BLaER1 treated with 17β-estradiol and CSF1 and Interleukin-3, amounts not matched to agents 10 nM and 100 nM (cell line): ENCODE data around the gene BCKDK.
A peak's percentile ranks its signal among the peaks of the same experiment; 100 is the strongest.

Experiments
- H3K27ac ChIP-seq, 11 experiments: shearing (Covaris generic); formaldehyde crosslinking; 2 replicates each; pipeline ENCODE4 v1.8.1; 2022
- H3K27me3 ChIP-seq, 11 experiments: shearing (Covaris generic); formaldehyde crosslinking; 2 replicates each; pipeline ENCODE4 v1.8.1; 2022
- H3K36me3 ChIP-seq, 11 experiments: shearing (Covaris generic); formaldehyde crosslinking; 2 replicates each; pipeline ENCODE4 v1.8.1; 2022
- H3K4me1 ChIP-seq, 10 experiments: shearing (Covaris generic); formaldehyde crosslinking; 2 replicates each; pipeline ENCODE4 v1.8.1; 2022
- H3K4me2 ChIP-seq, 11 experiments: shearing (Covaris generic); formaldehyde crosslinking; 2 replicates each; pipeline ENCODE4 v1.8.1; 2022
- H3K4me3 ChIP-seq, 10 experiments: shearing (Covaris generic); formaldehyde crosslinking; 2 replicates each; pipeline ENCODE4 v1.8.1; 2022
- H3K9ac ChIP-seq, 11 experiments: shearing (Covaris generic); formaldehyde crosslinking; 2 replicates each; pipeline ENCODE4 v1.8.1; 2022
- H3K9me3 ChIP-seq, 11 experiments: shearing (Covaris generic); formaldehyde crosslinking; replicated peaks in 1 of 11; 2 replicates each; pipeline ENCODE4 v1.8.1; 2022
- H4K20me1 ChIP-seq, 11 experiments: shearing (Covaris generic); formaldehyde crosslinking; 2 replicates each; pipeline ENCODE4 v1.8.1; 2022
- Cebpa-rat ChIP-seq, 11 experiments: shearing (Covaris generic); IDR thresholded peaks; 2 replicates each; pipeline ENCODE4 v1.8.1; 2022

The BCKDK gene

DNA sequence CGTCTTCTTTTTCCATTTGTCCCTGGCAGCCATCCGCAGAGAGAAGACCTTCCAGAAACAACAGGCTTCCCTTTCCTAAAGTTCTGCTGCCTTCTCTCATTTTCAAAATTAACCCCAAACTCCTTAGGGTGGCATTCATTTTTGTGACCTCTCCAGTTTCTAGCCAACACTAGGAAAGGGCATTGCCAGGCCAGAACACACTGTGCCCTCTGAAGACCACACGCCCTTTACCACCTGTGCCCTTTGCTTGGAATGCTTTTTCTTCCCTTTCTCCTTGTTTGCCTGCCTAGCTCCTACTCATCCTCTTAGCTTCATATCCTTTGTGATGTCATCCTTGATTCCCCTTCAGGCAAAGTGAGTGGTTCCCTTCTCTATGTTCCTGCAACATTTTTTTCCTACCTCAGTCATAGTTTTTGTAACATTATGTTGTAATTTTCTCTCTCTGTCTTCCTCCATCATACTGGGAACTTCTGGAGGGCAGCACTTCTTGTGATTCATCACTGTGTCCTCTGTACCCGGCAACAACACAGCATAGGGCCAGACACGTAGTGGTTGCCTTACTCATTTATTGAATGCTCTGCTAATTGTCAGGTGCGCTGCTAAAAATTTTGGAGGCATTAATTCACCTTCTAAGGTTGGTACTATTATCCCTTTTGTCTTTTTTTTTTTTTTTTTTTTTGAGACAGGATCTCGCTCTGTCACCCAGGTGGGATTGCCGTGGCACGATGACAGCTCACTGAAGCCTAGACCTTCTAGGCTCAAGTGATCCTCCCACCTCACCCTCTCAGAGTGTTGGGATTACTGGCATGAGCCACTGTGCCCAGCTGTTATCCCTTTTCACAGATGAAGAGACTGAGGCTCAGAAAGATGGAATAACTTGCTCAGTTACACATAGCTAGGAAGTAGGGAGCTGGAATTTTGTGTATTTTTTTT lies 10.3 kb downstream of the BCKDK start:
- H3K4me3 ChIP-seq = peak overlapping the region; percentile 62 to 85 (median 72)

DNA sequence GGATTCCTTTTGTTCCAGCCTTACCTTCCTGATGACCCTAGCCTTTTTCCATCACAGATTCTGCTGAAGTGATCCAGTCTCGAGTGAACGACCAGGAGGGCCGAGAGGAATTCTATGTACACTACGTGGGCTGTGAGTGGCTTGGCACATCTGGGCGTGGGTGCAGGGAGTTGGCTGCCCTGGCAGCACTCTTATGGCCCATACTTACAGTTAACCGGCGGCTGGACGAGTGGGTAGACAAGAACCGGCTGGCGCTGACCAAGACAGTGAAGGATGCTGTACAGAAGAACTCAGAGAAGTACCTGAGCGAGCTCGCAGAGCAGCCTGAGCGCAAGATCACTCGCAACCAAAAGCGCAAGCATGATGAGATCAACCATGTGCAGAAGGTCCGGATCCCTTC lies 11.9 kb downstream of the BCKDK start:
- H3K4me2 ChIP-seq = peak overlapping the region in 1 of 11 experiments; percentile 97; a peak in 1 of 22 replicates
- no peak overlapping the region for H3K4me3 ChIP-seq
- peak overlapping the region in 7 of 11 experiments; percentile 3 to 93 (median 13); a peak in 6 of 22 replicates for H3K9ac ChIP-seq
- peaks cover 22 to 43% (median 27%) of the 10 kb centered on the region in 10 experiments for H3K4me1 ChIP-seq
- peaks cover 53 to 66% (median 64%) of the 10 kb centered on the region in 11 experiments for H3K36me3 ChIP-seq
- peaks cover 0 to 29% (median 0%) of the 10 kb centered on the region in 11 experiments; a peak in 8 of 22 replicates for H4K20me1 ChIP-seq
- H3K27me3 ChIP-seq = no peaks in the 10 kb centered on the region
- TF ChIP-seq Cebpa-rat (IDR thresholded peaks at IDR 0.05) = no peak
- H3K27ac ChIP-seq = peak overlapping the region in 1 of 11 experiments; percentile 96; a peak in 1 of 22 replicates
- no peaks in the 10 kb centered on the region for H3K9me3 ChIP-seq

More for the DNA sequence above, 10.3 kb downstream of the BCKDK start:
- peak overlapping the region; percentile 85 to 99 (median 94) for H3K4me2 ChIP-seq
- no peaks in the 10 kb centered on the region for H3K9me3 ChIP-seq
- no peaks in the 10 kb centered on the region for H3K27me3 ChIP-seq
- H3K36me3 ChIP-seq = peaks cover 43 to 50% (median 48%) of the 10 kb centered on the region in 11 experiments
- peaks cover 0 to 29% (median 0%) of the 10 kb centered on the region in 11 experiments; a peak in 8 of 22 replicates for H4K20me1 ChIP-seq
- peak overlapping the region; percentile 78 to 96 (median 88) for H3K27ac ChIP-seq
- peak overlapping the region; percentile 81 to 93 (median 86) for H3K9ac ChIP-seq
- H3K4me1 ChIP-seq = peaks cover 35 to 57% (median 42%) of the 10 kb centered on the region in 10 experiments
- no peak for TF ChIP-seq Cebpa-rat (IDR thresholded peaks at IDR 0.05)

DNA sequence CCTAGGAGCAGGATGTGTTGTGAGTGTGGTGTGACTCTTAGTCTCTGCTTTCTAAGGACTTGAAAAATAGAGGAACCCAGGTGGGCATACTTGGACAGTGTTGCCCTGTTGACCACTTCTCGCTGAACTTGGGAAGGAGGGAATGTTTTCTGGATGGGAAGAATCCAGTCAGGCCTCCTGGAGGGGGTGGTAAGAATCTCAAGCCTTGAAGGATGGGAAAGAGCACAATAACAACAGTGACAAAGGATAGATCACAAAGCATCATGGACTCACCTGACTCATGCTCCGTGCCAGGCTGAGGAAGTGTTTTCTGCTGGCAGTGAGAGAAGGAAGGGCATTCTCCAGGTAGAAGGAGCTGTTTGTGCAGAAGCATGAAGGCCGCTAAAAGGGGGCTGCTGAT lies 17.7 kb downstream of the BCKDK start:
- Histone ChIP-seq H3K36me3 (peaks cover 54 to 88% (median 73%) of the 10 kb centered on the region in 11 experiments), H3K4me2 (peak overlapping the region in 4 of 11 experiments; percentile 12 to 44 (median 32); a peak in 5 of 22 replicates), H3K4me1 (peaks cover 36 to 61% (median 43%) of the 10 kb centered on the region in 10 experiments), H4K20me1 (no peaks in the 10 kb centered on the region; a peak in 1 of 22 replicates), H3K9ac (peak overlapping the region in 3 of 11 experiments; percentile 6 to 35 (median 32); a peak in 3 of 22 replicates), H3K27ac (peak overlapping the region in 6 of 11 experiments; percentile 6 to 37 (median 22); a peak in 7 of 22 replicates), H3K27me3 (no peaks in the 10 kb centered on the region), H3K4me3 (no peak overlapping the region), H3K9me3 (no peaks in the 10 kb centered on the region)
- no peak for TF ChIP-seq Cebpa-rat (IDR thresholded peaks at IDR 0.05)

DNA sequence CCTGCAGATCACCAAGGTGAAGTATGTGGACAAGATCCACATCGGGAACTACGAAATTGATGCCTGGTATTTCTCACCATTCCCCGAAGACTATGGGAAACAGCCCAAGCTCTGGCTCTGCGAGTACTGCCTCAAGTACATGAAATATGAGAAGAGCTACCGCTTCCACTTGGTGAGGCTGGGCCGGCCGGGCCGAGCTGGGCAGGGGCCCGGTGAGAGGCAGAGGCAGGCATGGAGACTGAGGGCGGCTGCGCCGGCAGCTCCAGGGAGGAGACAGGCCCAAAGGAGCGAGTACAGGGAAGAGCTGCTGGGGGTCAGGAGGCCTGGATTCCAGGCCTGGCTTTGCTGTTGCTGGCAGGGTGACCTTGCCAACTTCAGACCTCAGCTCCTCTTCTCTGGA lies 19.0 kb downstream of the BCKDK start:
- no peak for TF ChIP-seq Cebpa-rat (IDR thresholded peaks at IDR 0.05)
- H3K9ac ChIP-seq = peak overlapping the region; percentile 73 to 92 (median 86); a peak in 21 of 22 replicates
- H3K4me2 ChIP-seq = peak overlapping the region; percentile 50 to 97 (median 88)
- H3K4me1 ChIP-seq = peaks cover 36 to 63% (median 43%) of the 10 kb centered on the region in 10 experiments
- peak overlapping the region; percentile 76 to 99 (median 95) for H3K27ac ChIP-seq
- H3K9me3 ChIP-seq = no peaks in the 10 kb centered on the region
- no peaks in the 10 kb centered on the region for H3K27me3 ChIP-seq
- H3K4me3 ChIP-seq = peak overlapping the region in 1 of 10 experiments; percentile 56; a peak in 1 of 20 replicates
- H3K36me3 ChIP-seq = peaks cover 54 to 88% (median 73%) of the 10 kb centered on the region in 11 experiments
- H4K20me1 ChIP-seq = no peaks in the 10 kb centered on the region

DNA sequence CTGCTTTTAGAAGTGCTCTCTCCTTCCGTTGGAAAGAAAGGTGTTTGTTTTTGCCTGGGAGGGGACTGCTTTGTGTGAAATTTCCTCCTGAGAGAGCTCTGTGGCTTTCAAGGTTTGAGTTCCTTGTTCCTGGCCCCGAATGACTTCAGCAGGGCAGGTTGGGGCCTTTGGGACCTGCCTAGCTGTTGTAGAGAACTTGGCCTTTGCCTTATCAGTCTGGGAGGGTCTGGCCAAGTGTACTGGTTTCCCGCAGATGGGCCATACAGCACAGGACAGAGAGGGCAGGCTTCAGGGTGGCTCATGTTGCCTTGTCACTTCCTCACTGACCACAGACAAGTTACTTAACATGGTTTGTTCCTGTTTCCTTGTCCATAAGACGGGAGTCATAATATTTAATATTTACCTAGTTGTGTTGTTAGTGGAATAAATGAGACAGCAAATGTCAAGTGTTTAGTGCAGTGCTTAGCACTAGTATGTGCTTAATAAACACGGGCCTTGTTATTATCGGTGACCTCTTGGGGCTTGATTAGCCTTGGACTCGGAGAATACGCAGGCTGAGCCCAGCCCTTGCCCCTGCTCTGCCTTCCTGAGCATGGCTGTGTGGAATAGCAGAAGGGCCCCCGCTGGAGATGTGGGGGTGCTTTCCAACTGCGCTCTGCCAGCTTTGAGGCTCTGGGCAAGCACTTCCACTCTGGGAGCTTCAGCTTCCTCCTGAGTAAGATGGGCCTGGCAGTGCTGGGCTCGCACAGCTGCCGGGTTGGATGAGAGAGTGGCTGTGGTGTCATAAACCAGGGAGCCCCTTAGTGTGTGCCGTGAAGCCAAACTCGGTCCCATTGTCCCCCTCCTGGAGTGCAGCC lies 20.8 kb downstream of the BCKDK start:
- Histone ChIP-seq H3K9ac (peak overlapping the region; percentile 73 to 92 (median 86)), H3K9me3 (no peaks in the 10 kb centered on the region), H3K4me3 (peak overlapping the region in 3 of 10 experiments; percentile 26 to 56 (median 29); a peak in 4 of 20 replicates), H3K27me3 (no peaks in the 10 kb centered on the region), H3K36me3 (peaks cover 38 to 82% (median 62%) of the 10 kb centered on the region in 11 experiments), H3K4me1 (peaks cover 41 to 79% (median 54%) of the 10 kb centered on the region in 10 experiments), H3K27ac (peak overlapping the region; percentile 76 to 99 (median 95)), H3K4me2 (peak overlapping the region; percentile 50 to 97 (median 88)), H4K20me1 (no peaks in the 10 kb centered on the region)
- no peak for TF ChIP-seq Cebpa-rat (IDR thresholded peaks at IDR 0.05)

DNA sequence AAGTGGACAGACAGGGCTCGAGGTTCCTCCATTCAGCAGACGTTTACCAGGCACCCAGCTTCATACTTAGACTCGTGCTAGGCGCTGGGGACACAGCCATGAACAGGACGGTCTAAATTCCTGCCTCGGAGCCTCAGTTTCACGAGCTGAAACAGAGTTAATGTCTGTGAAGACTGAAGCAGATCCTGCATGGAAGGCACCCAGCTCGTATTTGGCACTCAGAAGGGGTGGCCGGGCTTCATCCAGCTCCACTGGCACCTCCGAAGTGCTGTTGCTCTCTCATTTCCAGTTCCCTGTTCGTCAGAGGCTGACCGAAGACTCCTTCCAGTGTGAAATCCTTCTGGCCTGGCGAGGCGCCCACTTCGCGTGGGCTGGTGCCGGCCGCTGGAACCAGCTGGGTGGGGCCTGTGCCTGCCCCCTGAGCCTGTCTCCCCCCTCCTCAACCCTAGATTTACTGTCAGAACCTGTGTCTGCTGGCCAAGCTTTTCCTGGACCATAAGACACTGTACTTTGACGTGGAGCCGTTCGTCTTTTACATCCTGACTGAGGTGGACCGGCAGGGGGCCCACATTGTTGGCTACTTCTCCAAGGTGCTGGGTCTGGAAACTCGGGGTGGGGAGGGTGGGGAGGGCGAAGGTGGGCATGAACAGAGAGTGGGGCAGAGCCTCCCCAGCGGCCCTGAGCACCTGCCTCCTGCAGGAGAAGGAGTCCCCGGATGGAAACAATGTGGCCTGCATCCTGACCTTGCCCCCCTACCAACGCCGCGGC lies 21.6 kb downstream of the BCKDK start:
- Histone ChIP-seq H3K4me3 (no peak overlapping the region), H3K4me1 (peaks cover 49 to 87% (median 62%) of the 10 kb centered on the region in 10 experiments), H3K36me3 (peaks cover 32 to 74% (median 54%) of the 10 kb centered on the region in 11 experiments), H3K27ac (peak overlapping the region; percentile 76 to 99 (median 95)), H3K9me3 (no peaks in the 10 kb centered on the region), H3K27me3 (no peaks in the 10 kb centered on the region), H4K20me1 (no peaks in the 10 kb centered on the region; a peak in 1 of 22 replicates), H3K9ac (peak overlapping the region; percentile 73 to 92 (median 86)), H3K4me2 (peak overlapping the region; percentile 50 to 97 (median 88))
- TF ChIP-seq Cebpa-rat (IDR thresholded peaks at IDR 0.05) = no peak

DNA sequence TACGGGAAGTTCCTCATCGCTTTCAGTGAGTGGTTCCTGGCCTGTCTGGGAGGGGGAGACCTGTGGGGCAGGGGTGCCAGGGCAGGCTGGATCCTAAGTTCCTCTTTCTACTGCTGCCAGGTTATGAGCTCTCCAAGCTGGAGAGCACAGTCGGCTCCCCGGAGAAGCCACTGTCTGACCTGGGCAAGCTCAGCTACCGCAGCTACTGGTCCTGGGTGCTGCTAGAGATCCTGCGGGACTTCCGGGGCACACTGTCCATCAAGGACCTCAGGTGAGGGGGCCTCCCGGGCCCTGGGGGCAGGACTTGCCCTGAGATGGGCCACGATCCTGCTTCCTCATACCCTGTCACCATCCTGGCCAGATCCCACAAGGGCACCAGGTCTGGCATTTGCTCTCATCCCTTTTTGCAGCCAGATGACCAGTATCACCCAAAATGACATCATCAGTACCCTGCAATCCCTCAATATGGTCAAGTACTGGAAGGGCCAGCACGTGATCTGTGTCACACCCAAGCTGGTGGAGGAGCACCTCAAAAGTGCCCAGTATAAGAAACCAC lies 22.2 kb downstream of the BCKDK start:
- no peak overlapping the region for H3K4me3 ChIP-seq
- no peaks in the 10 kb centered on the region for H3K27me3 ChIP-seq
- peak overlapping the region in 7 of 11 experiments; percentile 25 to 92 (median 49); a peak in 6 of 22 replicates for H3K9ac ChIP-seq
- no peaks in the 10 kb centered on the region; a peak in 1 of 22 replicates for H4K20me1 ChIP-seq
- no peaks in the 10 kb centered on the region for H3K9me3 ChIP-seq
- peak overlapping the region in 7 of 11 experiments; percentile 82 to 99 (median 95); a peak in 14 of 22 replicates for H3K27ac ChIP-seq
- peaks cover 56 to 87% (median 69%) of the 10 kb centered on the region in 10 experiments for H3K4me1 ChIP-seq
- TF ChIP-seq Cebpa-rat (IDR thresholded peaks at IDR 0.05) = no peak
- H3K36me3 ChIP-seq = peaks cover 32 to 68% (median 51%) of the 10 kb centered on the region in 11 experiments
- H3K4me2 ChIP-seq = peak overlapping the region in 7 of 11 experiments; percentile 50 to 97 (median 90); a peak in 13 of 22 replicates
